HG03280 (cell line): ENCODE measurements around the gene FAM222B.
"Not testable (repeated sequence)": the region's sequence is repeated elsewhere in the genome, so short reads cannot be mapped to it uniquely, and the experiment has no call there.

Experiments used
- ATAC-seq: cut with Tn5 transposase; IDR thresholded peaks from one replicate; pipeline ENCODE4 v1.9.1; 2021; ENCODE audit warnings: mild to moderate bottlenecking, moderate library complexity; ENCODE audit not compliant: unreplicated experiment

FAM222B gene

DNA sequence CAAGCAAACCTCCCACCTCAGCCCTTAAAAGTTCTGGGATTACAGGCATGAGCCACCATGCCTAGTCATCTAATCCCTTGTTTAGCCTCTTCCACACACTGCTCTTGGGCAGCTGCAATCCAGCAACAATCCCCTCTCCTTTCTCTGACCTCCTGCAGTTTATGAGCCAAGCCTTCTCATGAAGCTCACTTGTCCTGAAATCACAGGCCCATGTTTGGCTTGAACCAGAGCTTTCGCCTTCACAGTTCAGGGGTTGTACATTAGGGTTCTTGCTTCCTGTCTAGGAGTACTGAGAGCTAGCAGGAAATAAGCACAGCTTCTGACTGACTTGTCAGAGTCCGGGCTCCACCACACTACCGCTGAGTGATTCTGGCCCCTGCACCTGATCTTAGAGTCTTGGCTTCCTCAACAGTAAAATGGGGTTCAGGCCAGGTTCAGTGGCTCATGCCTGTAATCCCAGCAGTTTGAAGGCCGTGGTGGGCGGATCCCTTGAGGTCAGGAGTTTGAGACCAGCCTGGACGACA lies 28.5 kb upstream of the FAM222B start:
- ATAC-seq, result peak; percentile 96

DNA sequence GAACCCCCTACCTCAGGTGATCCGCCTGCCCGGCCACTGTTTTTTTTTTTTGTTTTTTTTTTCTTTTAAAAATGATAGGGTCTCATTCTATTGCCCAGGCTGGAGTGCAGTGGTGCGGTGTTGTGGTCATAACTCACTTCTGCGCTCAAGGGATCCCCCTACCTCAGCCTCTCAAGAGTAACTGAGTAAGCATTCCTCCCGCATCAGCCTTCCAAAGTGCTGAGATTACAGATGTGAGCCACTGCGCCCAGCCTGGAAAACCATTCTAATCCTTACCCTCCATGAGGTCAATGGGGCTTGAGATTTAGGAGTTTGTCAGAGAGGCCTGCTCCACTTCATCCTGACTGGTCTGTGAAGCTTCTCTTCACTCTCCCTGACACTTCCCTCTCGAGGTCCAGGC lies 24.7 kb upstream of the FAM222B start:
- ATAC-seq, result no peak

DNA sequence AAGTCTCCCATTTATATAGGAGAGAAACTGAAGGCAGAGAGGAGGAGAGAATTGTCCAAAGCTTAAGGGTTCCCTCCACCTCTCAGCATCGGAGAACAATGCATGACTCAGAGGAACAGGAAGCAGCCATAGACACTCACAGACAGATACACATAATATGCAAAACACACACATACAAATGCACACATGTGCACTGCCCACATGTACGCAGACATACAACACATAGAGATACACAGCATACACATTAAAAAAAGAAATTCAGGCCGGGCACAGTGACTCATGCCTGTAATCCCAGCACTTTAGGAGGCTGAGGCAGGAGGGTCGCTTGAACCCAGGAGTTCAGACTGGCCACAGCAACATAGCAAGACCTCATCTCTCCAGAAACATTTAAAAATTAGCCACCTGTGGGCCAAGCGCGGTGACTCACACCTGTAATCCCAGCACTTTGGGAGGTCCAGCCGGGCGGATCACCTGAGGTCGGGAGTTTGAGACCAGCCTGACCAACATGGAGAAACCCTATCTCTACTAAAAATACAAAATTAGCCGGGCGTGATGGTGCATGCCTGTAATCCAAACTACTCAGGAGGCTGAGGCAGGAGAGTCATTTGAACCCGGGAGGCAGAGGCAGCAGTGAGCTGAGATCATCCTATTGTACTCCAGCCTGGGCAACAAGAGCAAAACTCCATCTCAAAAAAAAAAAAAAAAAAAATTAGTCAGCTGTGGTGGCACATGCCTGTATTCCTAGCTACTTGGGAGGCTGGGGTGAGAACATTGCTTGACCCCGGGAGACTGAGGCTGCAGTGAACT lies 23.6 kb upstream of the FAM222B start:
- ATAC-seq, result no peak

DNA sequence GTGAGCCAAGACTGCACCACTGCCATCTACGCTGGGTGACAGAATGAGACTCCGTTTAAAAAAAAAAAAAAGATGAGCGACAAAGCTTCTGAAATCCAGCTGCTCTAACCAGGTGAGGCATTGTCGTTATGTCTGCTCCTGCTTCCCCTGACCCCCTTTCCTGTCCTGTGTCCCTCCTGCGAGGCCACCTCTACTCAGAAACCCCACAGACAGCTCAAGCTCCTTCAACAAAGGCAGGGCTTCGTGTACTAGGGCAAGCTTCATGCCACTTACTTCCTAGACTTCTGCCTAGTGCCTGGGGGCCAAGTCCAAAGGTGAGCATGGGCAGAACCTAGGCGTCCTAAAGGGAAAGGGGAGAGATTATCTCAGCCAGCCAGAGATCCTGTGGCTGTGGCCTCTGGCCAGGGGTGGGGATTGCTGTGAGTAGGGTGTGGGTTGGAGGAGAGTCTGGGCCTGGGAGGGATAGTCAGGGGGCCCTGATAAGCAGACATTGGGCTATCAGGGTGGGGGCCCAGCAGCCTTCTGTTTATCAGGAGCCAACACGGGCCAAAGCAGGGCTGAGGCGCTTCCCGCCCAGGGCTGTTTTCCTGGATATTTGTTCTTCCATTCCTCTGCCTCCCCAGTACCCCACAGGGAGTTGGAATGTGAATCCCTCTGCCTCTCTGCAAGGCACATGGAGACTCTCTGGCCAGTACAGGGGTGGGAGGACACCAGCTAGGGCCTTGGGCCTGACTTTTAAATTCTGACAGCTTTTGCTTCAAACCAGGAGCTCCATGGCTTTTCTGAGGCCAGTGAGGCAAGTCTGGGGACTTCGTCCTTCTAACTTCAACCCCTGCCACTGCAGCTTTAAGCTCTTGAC lies 22.6 kb upstream of the FAM222B start:
- no peak for ATAC-seq

DNA sequence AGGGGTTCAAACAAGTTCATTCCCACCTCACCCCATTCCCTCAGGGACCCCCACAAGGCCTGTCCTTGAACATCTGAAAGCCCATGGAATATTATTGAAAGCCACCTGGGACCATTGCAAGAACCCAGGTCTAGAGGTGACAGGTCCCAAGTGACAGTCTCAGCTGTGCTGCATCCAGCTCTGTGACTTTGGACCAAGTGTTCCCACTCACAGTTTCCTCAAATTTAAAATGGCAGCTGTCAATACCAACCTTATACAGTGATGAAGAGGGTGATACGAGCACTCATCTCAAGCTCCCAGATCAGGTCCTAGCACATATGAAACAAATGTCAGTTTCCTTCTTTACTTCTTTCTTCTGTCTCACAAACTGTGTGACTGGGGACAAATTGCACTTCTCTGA lies 21.4 kb upstream of the FAM222B start:
- ATAC-seq, result no peak

DNA sequence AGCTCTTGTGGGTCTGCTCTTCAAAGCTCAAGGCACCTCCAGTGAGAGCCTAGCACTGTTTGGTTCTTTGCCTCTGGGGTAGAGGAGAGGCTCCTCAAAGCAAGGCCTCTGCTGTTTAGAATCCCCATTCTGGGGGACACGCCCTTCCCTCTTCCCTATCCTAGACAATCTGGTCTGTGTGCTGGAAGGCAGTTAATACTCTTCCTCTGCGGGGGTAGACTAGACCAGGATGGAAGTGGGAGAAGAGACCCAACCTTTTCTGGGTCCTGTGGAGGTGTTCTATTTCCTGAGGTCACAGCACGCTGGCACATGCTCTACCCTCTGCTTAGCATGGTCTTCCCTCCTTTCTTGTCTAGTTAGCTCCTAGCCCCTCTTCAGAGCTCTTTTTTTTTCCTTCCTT lies 20.0 kb upstream of the FAM222B start:
- ATAC-seq, result no peak

DNA sequence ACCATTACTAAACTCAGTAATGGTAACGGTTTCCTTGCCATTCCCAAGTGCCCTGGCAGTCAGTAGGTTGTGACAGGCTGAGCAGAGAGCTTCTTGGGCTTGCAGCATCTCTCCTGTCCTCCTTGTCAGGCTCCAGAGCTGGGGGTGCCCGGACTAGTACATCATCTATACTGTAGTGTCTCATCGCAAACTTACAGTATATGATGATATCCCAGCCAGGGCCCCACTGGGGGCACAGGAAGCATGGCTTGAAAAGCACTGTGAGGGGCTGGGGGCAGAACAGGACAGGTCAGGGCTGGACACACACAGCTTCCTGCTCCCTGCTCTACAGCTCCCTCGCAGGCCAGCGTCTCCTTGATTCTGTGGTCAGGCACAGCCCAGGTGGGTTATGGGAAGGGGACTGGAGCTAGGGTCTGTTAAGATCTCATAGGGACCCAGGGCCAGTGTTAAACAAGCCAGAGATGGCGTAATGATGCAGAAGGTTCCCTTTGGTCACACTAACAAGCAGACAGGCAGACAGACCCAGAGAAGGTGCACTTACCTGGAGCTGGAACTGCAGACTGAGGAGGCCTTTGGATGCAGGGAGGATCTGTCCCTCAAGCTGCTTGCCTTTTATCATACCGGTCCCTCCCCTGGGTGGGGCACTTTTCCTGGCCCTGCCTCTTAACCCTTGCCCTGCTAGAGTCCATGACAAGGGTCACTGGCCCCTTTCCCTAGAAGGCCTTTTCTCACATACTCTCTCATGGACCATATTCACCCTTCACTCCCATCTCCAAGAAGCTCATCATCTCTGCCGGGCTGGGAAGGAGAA lies 19.0 kb upstream of the FAM222B start:
- no peak for ATAC-seq

DNA sequence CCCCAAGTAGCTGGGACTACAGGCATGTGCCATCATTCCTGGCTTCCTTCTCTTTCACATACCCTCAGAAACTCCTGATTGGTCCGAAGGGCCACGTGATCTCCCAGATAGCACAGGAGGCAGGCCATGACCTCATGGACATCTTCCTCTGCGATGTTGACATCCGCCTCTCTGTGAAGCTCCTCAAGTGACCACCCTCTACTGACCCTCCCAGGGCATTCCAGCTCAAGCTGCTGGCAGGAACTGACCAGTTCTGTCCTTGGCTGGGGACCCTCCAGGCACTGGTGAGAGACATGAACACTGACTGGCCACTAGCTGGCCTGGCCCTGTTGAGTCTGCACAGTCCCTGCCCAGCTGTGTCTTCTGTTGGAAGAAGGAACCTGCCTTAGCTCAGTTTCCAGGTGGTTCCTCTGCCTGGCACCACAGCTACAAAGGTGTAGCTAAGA lies 17.8 kb upstream of the FAM222B start:
- no peak for ATAC-seq

DNA sequence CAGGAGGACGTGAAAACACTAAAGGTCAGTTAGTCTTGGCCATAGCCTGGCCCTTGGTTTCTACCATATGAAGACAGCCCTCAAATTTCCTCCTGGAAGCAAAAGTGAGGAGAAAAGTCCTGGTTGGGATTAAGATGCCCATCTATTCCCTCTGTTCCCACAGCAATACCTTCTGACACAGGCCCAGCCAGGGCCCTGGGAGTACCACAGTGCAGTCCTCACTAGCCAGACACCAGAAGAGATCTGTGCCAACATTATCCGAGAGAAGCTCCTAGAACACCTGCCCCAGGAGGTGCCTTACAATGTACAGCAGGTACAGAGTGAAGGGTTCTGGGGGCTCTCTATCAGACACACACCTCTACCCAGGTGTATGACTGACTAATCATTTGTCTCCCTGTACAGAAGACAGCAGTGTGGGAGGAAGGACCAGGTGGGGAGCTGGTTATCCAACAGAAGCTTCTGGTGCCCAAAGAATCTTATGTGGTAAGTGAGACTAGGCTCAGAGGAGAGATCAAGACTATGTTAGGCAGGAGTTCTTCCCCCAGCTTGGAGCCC lies 16.3 kb upstream of the FAM222B start:
- ATAC-seq, result no peak

DNA sequence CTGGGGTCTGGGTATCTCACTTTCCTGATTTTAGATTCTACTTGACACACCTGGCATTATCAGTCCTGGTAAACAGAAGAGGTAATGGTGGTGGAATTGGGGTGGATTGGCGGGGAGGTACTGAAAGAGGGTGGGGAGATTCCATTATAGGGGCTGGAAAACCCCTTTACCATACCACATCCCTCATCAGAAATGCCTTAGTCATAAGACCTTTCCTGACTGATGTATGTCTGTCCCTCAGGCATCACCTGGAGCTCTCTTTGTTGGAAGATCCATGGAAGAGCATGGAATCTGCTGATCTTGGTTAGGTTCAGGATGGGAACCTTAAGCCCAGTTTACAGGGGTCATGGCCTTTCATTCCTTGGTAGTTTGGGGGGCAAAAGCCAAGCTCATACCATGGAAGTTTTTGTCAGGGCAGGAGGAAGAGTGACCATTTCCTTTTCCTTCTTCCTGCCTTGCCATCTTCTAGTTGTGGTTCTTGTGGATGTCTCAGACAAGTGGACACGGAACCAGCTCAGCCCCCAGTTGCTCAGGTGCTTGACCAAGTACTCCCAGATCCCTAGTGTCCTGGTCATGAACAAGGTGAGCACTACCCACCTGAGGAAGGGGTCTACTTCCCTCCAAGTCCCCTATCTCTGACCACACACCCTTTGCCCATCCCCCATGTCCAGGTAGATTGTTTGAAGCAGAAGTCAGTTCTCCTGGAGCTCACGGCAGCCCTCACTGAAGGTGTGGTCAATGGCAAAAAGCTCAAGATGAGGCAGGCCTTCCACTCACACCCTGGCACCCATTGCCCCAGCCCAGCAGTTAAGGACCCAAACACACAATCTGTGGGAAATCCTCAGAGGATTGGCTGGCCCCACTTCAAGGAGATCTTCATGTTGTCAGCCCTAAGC lies 15.6 kb upstream of the FAM222B start:
- ATAC-seq, result no peak

DNA sequence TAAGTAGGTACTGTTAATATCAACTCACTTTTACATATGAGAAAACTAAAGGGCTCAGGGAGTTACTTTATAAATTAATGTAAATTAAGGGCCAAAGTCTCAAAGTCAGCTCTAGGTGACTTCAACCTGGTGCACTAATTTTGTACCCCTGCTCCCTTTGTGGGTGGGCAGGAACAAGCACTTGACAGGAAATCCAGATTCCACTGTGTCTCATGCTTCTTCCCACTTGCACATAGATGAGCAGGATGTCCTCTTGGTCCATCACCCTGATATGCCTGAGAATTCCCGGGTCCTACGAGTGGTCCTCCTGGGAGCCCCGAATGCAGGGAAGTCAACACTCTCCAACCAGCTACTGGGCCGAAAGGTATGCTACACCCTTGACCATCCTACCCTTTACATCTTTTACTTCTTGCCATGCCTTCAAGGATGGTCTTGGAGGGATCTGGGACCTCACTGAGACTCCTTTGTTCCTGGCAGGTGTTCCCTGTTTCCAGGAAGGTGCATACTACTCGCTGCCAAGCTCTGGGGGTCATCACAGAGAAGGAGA lies 13.5 kb upstream of the FAM222B start:
- ATAC-seq, result no peak

DNA sequence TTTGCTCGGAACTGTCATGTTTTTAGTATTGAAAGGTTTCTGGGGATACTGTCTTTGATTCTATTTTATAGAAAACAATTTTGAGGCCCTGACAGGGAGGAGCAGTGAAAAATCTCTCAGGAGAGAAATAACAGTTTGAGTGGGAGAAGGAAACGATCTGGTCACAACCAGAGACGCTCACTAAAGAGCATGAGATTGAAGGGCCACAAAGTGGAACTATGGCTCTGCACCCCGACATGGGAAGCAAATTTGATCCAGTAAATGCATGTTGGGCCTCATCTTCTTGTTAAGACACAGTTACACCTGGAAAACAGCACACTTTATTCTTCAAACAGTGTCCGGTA lies 12.7 kb upstream of the FAM222B start:
- ATAC-seq, result no peak

DNA sequence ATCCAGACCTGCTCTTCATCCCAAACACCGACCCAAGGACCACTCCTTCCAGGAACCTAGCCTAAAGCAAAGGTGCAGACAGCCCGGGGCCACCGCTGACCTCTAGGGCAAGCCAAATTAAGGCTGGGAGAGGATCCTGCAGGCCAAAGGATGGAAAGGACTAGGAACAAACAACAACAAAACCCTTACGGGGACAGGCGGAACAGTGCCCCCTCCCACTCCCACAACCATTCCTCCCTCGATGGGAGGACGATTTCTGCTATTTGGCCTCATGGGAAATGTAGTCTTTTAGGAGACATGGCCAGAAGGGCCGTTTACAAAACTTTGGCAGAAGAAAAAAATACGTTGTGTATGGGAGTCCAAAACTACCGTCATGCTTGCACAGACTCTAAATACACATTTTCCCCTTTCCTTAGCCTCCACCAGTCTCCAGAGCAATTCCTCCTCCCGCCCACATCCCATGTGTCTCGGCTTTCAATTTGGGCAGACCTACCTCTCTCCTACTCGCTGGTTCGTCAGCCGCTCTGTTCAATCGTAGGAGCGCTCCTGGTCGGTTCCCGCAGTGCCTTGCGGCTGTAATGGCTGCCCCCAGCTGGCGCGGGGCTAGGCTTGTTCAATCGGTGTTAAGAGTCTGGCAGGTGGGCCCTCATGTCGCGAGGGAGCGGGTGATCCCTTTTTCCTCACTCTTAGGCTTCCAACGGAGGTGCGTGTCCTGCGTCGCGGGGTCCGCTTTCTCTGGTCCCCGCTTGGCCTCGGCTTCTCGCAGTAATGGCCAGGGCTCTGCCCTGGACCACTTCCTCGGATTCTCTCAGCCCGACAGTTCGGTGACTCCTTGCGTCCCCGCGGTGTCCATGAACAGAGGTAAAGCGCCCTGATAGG lies 12.1 kb upstream of the FAM222B start, which contains the start of gene ERAL1:
TSS of gene ERAL1 (plus strand) at position 560 of the 879 bp plus-strand sequence. CDS start at position 579, 19 bp downstream.
- peak; percentile 98 for ATAC-seq

DNA sequence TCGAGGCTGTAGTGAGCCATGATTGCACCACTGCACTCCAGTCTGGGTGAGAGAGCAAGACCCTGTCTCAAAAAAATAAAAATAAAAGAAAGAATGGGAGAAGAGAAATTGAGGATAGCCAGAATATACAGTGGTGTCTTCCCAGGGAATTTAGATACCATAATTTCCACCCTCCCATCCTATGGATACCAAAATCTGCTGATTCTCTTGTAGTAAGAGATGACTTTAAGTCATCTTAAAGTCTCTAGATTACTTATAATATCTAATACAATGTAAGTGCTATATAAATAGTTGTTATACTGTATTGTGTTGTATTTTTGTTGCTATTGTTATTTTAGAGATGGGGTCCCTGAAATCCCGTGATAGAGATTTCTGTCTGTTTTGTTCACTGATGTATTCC lies 10.7 kb upstream of the FAM222B start:
- no peak for ATAC-seq

DNA sequence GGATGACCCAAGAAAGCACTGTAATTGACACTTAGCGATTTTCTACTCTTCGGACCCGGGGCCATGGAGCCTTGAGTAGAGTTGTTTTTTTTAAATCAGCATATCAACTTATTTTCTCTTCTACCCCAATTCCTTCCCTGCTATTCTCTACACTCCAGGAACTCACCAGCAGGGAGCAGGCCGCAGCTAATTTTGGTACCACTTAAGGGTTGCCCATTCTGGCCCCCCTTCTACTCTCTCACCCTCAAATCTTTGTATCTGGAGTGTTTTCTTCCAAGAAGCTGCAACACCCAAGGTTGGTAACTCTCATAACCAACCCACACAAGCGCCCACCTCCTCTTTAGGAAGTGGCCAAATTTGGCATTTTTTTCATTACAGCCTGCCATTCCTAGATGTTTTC lies 6.7 kb upstream of the FAM222B start:
- ATAC-seq, result no peak

DNA sequence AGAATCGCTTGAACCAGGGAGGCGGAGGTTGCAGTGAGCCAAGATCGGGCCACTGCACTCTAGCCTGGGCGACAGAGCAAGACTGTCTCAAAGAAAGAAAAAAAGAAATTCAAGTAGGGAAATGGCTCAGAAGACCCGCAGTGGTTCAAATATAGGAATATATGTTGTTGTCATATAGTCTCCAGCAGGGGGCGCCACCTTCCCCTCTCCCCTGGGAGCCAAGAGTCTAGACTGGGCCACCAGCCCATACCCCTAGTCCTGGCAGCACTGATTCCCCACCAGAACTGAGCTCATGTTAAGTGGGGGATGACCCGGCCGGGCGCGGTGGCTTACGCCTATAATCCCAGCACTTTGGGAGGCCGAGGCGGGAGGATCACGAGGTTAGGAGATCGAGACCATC lies 6.1 kb upstream of the FAM222B start:
- not testable (repeated sequence) for ATAC-seq

DNA sequence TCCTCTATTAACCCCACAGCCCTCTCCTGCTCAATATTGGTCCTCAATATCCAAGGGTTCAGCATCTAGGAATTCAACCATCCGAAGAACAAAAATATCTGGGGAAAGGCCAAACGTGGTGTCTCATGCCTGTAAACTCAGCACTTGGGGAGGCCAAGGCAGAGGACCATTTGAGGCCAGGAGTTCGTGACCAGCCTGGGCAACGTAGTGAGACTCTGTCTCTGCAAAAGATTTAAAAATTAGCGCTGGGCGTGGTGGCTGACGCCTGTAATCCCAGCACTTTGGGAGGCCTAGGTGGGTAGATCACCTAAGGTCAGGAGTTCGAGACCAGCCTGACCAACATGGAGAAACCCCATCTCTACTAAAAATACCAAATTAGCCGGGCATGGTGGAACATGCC lies 4.1 kb upstream of the FAM222B start:
- ATAC-seq, result not testable (repeated sequence)

DNA sequence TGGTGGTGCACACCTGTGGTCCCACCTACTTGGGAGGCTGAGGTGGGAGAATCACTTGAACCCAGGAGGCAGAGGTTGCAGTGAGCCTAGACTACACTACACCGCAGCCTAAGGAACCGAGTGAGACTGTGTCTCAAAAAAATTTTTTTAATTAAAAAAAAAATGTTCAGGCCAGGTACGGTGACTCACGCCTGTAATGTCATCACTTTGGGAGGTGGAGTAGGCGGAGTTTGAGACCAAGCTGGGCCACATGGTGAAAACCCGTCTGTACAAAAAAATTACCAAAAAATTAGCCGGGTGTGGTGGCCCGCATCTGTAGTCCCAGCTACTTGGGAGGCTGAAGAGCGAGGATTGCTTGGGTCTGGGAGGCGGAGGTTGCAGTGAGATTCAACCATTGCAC lies 3.6 kb upstream of the FAM222B start:
- no peak for ATAC-seq

DNA sequence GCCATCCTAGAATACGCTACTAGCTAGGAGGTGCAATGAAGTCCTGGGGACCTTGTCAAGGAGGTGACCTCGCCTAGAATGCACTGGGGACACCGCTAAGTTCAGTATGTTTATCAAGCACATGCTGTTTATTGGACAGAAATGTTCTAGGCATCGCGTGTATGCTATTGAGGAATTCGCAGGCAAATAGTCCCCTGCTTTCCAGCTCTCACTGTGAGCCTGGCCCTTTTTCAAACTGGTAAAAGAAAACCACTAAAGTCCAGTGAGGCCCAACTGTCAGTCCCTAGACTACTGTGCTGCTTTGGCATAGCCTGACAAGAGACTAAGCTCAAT lies 1.2 kb upstream of the FAM222B start:
- ATAC-seq, result no peak
